Measurements from ENCODE around the gene ETV3. TPM values are rescaled to one million over a fixed set of nuclear protein-coding genes. Genes with fewer than 3 reads are reported as not detected.

The ETV3 gene
- total RNA-seq, 2 donors from 2014 or later: 9.0 to 12.0 TPM

Other genes with a start within 250 kb of the ETV3 start
- 10 to 100 TPM in 1 of 2 donors, 1 to 10 TPM in 1; 7.9 to 12.5 TPM for gene PEAR1, start 244.7 kb downstream of the ETV3 start, total RNA-seq
- not detected for gene LRRC71, start 217.8 kb downstream of the ETV3 start, total RNA-seq
- 10 to 100 TPM; 26.6 to 33.5 TPM for gene ARHGEF11, start 92.7 kb downstream of the ETV3 start, total RNA-seq
- gene ETV3L, start 38.6 kb downstream of the ETV3 start, total RNA-seq: not detected

Data from right atrium auricular region (tissue), 2 donors.